Choroid plexus epithelial cell (primary cell): Measurements from ENCODE around the gene FARP2.
A peak's percentile ranks its signal among the peaks of the same experiment; 100 is the strongest.
"Not testable (repeated sequence)": the region's sequence is repeated elsewhere in the genome, so short reads cannot be mapped to it uniquely, and the experiment has no call there.

Source experiments
- DNase-seq: peaks from one replicate; pipeline ENCODE4 v3.0.0-alpha.2; 2010; ENCODE audit warnings: low read depth
- H3K4me3 ChIP-seq: 2 replicates; pipeline ENCODE4 v1.5.1; 2011; ENCODE audit warnings: low read depth, mild to moderate bottlenecking, control low read depth, low read length, moderate library complexity
- TF ChIP-seq, protein P1 (sequence below): conservative IDR thresholded peaks from 2 replicates; pipeline ENCODE4 v1.5.1; 2011; ENCODE audit warnings: low read depth, mild to moderate bottlenecking, control low read depth, inconsistent platforms, low read length, moderate library complexity

The FARP2 gene

GRCh38 chr2:241391892-241392665 lies 36.0 kb downstream of the FARP2 start:
- TF ChIP-seq, protein P1, sequence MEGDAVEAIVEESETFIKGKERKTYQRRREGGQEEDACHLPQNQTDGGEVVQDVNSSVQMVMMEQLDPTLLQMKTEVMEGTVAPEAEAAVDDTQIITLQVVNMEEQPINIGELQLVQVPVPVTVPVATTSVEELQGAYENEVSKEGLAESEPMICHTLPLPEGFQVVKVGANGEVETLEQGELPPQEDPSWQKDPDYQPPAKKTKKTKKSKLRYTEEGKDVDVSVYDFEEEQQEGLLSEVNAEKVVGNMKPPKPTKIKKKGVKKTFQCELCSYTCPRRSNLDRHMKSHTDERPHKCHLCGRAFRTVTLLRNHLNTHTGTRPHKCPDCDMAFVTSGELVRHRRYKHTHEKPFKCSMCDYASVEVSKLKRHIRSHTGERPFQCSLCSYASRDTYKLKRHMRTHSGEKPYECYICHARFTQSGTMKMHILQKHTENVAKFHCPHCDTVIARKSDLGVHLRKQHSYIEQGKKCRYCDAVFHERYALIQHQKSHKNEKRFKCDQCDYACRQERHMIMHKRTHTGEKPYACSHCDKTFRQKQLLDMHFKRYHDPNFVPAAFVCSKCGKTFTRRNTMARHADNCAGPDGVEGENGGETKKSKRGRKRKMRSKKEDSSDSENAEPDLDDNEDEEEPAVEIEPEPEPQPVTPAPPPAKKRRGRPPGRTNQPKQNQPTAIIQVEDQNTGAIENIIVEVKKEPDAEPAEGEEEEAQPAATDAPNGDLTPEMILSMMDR: peak; percentile 62
- H3K4me3 ChIP-seq: no peak overlapping the region

GRCh38 chr2:241392753-241393152 lies 36.7 kb downstream of the FARP2 start:
- not testable (repeated sequence) for H3K4me3 ChIP-seq, DNase-seq

More at GRCh38 chr2:241391892-241392665, 36.0 kb downstream of the FARP2 start:
- peak; percentile 59 for DNase-seq

- no peak overlapping the region for H3K4me3 ChIP-seq
- DNase-seq: no peak
- TF ChIP-seq, protein P1: no peak
Observed at GRCh38 chr2:241393524-241394196, 37.6 kb downstream of the FARP2 start.

- not testable (repeated sequence) for H3K4me3 ChIP-seq, DNase-seq
Observed at GRCh38 chr2:241396809-241397208, 40.7 kb downstream of the FARP2 start.

- no peak for DNase-seq
- no peak overlapping the region for H3K4me3 ChIP-seq
- TF ChIP-seq, protein P1: no peak
Observed at GRCh38 chr2:241399941-241400922, 44.1 kb downstream of the FARP2 start.

DNA sequence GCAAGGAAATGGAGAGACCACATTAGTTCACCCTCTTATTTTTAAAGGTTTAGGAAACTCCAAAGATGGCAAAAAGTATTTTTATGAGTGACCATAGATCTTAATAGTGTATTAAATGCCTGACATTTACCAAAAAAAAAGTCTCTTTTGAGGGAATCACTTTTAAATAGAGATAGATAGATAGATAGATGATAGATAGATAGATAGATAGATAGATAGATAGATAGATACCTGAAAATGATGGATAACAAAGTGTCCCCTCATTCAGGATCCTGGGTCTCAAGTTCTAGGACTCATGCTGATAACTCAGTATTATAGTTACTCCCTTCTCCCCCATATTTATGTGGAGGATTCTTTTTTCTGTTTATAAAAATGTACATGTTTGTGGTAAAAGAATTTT lies 52.8 kb downstream of the FARP2 start:
- no peak overlapping the region for H3K4me3 ChIP-seq
- TF ChIP-seq, protein P1: no peak
- no peak for DNase-seq

DNA sequence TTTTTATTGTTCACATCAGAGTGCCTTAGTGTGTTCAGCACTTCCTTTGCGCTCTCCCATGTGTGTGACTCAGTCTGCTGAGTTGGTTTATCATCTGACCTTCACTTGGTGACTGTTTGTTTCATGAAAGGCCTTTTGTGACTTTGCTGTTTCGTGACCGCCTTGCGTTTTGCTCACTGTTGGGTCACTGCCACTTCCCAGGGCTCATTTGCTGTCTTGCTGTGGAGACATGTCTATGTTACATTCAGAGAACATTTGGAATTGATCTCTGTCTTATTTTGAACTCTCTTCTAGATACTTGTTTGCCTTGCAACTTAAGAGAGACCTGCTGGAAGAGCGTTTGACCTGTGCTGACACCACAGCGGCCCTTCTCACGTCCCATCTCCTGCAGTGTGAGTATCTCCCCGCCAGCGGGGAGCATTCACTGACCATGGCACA lies 54.7 kb downstream of the FARP2 start:
- no peak overlapping the region for H3K4me3 ChIP-seq
- TF ChIP-seq, protein P1: peak; percentile 13
- peak; percentile 72 for DNase-seq
